Stomach (tissue), 4 donors: Measurements from ENCODE around the gene RAB6B.

Experiments used
- EP300 ChIP-seq: sonication (generic); formaldehyde crosslinking; IDR thresholded peaks from one replicate; pipeline ENCODE4 v1.6.1; 2017; ENCODE audit warnings: antibody characterized with exemption
- POLR2A ChIP-seq, 4 donors: fragments of 450-650 bp; IDR thresholded peaks; one replicate each; pipeline ENCODE4 v1.6.1; 2016; ENCODE audit warnings: antibody characterized with exemption in 4 of 4, control low read depth in 2 of 4, mild to moderate bottlenecking in 1 of 4, moderate library complexity in 1 of 4
- POLR2AphosphoS5 ChIP-seq, 3 donors: sonication (generic); formaldehyde crosslinking; IDR thresholded peaks; one replicate each; pipeline ENCODE4 v1.6.1; 2016; ENCODE audit warnings: antibody characterized with exemption in 3 of 3
- TF ChIP-seq, protein P1 (sequence below), 7 experiments: fragments of 450-650 bp in 4 of 7; fragments of 200-600 bp in 3 of 7; sonication (generic) in 3 of 7; IDR thresholded peaks; one replicate each; pipeline ENCODE4 v1.5.1; 2016 to 2019; ENCODE audit warnings: antibody characterized with exemption in 7 of 7, control low read depth in 2 of 7, mild to moderate bottlenecking in 1 of 7

GRCh38 chr3:133940536-133940935 lies 44.9 kb upstream of the RAB6B start:
- no peak for TF ChIP-seq POLR2A (IDR thresholded peaks at IDR 0.05)
- TF ChIP-seq, protein P1, sequence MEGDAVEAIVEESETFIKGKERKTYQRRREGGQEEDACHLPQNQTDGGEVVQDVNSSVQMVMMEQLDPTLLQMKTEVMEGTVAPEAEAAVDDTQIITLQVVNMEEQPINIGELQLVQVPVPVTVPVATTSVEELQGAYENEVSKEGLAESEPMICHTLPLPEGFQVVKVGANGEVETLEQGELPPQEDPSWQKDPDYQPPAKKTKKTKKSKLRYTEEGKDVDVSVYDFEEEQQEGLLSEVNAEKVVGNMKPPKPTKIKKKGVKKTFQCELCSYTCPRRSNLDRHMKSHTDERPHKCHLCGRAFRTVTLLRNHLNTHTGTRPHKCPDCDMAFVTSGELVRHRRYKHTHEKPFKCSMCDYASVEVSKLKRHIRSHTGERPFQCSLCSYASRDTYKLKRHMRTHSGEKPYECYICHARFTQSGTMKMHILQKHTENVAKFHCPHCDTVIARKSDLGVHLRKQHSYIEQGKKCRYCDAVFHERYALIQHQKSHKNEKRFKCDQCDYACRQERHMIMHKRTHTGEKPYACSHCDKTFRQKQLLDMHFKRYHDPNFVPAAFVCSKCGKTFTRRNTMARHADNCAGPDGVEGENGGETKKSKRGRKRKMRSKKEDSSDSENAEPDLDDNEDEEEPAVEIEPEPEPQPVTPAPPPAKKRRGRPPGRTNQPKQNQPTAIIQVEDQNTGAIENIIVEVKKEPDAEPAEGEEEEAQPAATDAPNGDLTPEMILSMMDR (IDR thresholded peaks at IDR 0.05), result no peak
- no peak for TF ChIP-seq EP300
- TF ChIP-seq POLR2AphosphoS5 (IDR thresholded peaks at IDR 0.05), result no peak
